HL-60 (cell line): ENCODE measurements around the gene RESF1.

Experiments
- CTCF ChIP-seq: IDR thresholded peaks from one replicate; pipeline ENCODE4 v1.5.1; 2011; ENCODE audit warnings: low read length, control low read depth, inconsistent platforms; ENCODE audit not compliant: insufficient read depth
- GABPA ChIP-seq: IDR thresholded peaks from 2 replicates; pipeline ENCODE4 v1.6.1; 2012; ENCODE audit warnings: low read depth
- POLR2AphosphoS5 ChIP-seq: IDR thresholded peaks from 2 replicates; pipeline ENCODE4 v1.6.1; 2012; ENCODE audit warnings: low read depth

DNA sequence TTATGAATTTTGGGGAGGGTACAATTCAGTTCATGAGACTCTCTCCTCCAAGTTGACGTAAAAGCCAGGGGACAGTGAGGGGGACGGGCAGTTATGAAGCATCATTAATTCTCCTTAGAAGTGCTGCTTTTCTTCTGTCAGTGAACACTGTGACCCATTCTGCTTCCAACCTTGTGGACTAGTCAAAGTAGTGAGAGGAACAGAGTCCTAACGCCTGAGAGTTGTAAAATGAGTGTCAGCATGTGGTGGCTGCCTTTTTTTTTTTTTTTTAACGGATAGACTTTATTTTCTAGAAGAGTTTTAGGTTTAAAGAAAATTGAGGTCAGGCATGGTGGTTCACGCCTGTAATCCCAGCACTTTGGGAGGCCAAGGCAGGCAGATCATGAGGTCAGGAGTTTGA, 15.5 kb downstream of the RESF1 start:
- TF ChIP-seq CTCF (no peak), POLR2AphosphoS5 (no peak), GABPA (no peak)
